OCI-LY7 (cell line): Measurements from ENCODE around the gene NPFFR2. TPM values are rescaled to one million over a fixed set of nuclear protein-coding genes. Genes with fewer than 3 reads are reported as not detected.
"Not testable (repeated sequence)": the region's sequence is repeated elsewhere in the genome, so short reads cannot be mapped to it uniquely, and the experiment has no call there.

Source experiments
- BruUV-seq: library from RNA; stranded (reverse); fragments of 400-500 nt; replicated peaks from 2 replicates; lab custom pipeline; 2021; lab: Mats Ljungman, UMichigan
- CTCF ChIA-PET: fragments of 300-600 bp; sonication (Branson Sonifier 250); formaldehyde crosslinking; loops from one replicate; lab custom pipeline; 2022; ENCODE audit warnings: antibody characterized with exemption; ENCODE audit not compliant: unreplicated experiment; lab: Charles Lee
- POLR2A ChIA-PET: fragments of 300-600 bp; sonication (Branson Sonifier 250); formaldehyde crosslinking; loops from one replicate; lab custom pipeline; 2022; ENCODE audit warnings: antibody characterized with exemption; lab: Charles Lee
- DNase-seq: peaks from one replicate; pipeline ENCODE4 v3.0.0-alpha.2; 2015; ENCODE audit warnings: low spot score
- H2AFZ ChIP-seq: fragments of 200-600 bp; sonication (generic), shearing (Covaris generic); 2 replicates; pipeline ENCODE4 v1.6.1; 2014; ENCODE audit warnings: mild to moderate bottlenecking, antibody characterized with exemption, low read length, moderate library complexity
- H3K27ac ChIP-seq: fragments of 200-600 bp; sonication (generic); 2 replicates; pipeline ENCODE4 v1.5.1; 2014; ENCODE audit warnings: mixed run types, low read depth, mild to moderate bottlenecking, moderate library complexity, low read length, inconsistent platforms; ENCODE audit not compliant: poor library complexity, severe bottlenecking
- H3K36me3 ChIP-seq: fragments of 200-600 bp; sonication (generic); 2 replicates; pipeline ENCODE4 v1.6.1; 2014; ENCODE audit warnings: mild to moderate bottlenecking, antibody characterized with exemption, low read length, moderate library complexity, mixed read lengths; ENCODE audit not compliant: insufficient read depth
- H3K4me1 ChIP-seq: fragments of 200-600 bp; sonication (generic); 2 replicates; pipeline ENCODE4 v1.5.1; 2014; ENCODE audit warnings: mild to moderate bottlenecking, low read length; ENCODE audit not compliant: insufficient read depth, poor library complexity, severe bottlenecking
- H3K4me2 ChIP-seq: fragments of 200-600 bp; sonication (generic); 2 replicates; pipeline ENCODE4 v1.6.1; 2014; ENCODE audit warnings: mild to moderate bottlenecking, low read length
- H3K4me3 ChIP-seq: fragments of 200-600 bp; sonication (generic); 2 replicates; pipeline ENCODE4 v1.5.1; 2014; ENCODE audit warnings: mild to moderate bottlenecking, low read depth, low read length; ENCODE audit not compliant: poor library complexity, severe bottlenecking
- H3K79me2 ChIP-seq: fragments of 200-600 bp; sonication (generic); 2 replicates; pipeline ENCODE4 v1.6.1; 2016; ENCODE audit warnings: low read depth, mild to moderate bottlenecking, low read length, moderate library complexity, mixed read lengths; ENCODE audit not compliant: insufficient read depth
- H3K9me2 ChIP-seq: fragments of 200-600 bp; sonication (generic); 2 replicates; pipeline ENCODE4 v1.6.1; 2016; ENCODE audit warnings: mild to moderate bottlenecking, low read length, mixed read lengths; ENCODE audit not compliant: insufficient read depth
- H3K9me3 ChIP-seq: fragments of 200-600 bp; sonication (generic); 2 replicates; pipeline ENCODE4 v1.6.1; 2014; ENCODE audit warnings: mild to moderate bottlenecking, mixed run types, low read length, mixed read lengths
- H4K20me1 ChIP-seq: fragments of 200-600 bp; sonication (generic); 2 replicates; pipeline ENCODE4 v1.6.1; 2014; ENCODE audit warnings: mild to moderate bottlenecking, antibody characterized with exemption, low read length, moderate library complexity, mixed read lengths; ENCODE audit not compliant: insufficient read depth
- EZH2phosphoT487 ChIP-seq: fragments of 200-600 bp; sonication (generic); IDR thresholded peaks from 2 replicates; pipeline ENCODE4 v1.6.1; 2018; ENCODE audit warnings: low read depth, borderline replicate concordance, mild to moderate bottlenecking, mixed run types, antibody characterized with exemption, low read length, moderate library complexity, mixed read lengths
- intact Hi-C: fragments of 100-400 bp; cut with micrococcal nuclease; formaldehyde crosslinking; loops from one replicate; pipeline ENCODE4 v1.10.0; 2022; ENCODE audit not compliant: unreplicated experiment
- total RNA-seq, 2 experiments: library from RNA; depleted of rRNA in 1 of 2; stranded (reverse); fragments of >200 nt in 1 of 2; shearing (Covaris generic) in 1 of 2; gene quantifications; 2 replicates each; pipeline ENCODE4 v1.2.3, GENCODE V29; 2014 to 2022
- TF ChIP-seq, protein P1 (sequence below): fragments of 200-600 bp; sonication (generic); conservative IDR thresholded peaks from 2 replicates; pipeline ENCODE4 v1.5.1; 2014; ENCODE audit warnings: mild to moderate bottlenecking, antibody characterized with exemption, low read length, moderate library complexity, mixed read lengths

Gene NPFFR2
- total RNA-seq, 2 experiments from 2014 or later: not detected

DNA sequence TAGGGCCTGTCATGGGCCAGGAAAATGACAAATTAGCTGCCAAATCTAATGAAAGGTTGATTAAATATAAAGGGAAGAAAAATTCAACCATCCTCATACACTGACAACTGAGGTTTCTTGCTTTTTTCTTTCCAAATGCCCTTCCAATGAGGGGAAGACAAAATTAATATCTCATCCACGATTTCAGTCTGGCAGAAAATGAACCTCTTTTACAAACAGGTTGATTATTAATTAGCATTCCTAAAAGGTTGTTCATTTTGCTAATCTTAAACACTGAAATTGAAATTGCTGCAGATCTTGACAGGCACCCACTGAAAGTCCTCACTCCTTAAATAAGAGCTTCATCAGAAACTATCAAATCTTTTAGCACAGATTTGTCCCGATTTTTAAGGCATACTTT lies 45.5 kb downstream of the NPFFR2 start:
- Histone ChIP-seq H4K20me1 (no peaks in the 10 kb centered on the region), H3K9me3 (no peaks in the 10 kb centered on the region), H3K27ac (no peak overlapping the region), H3K36me3 (no peaks in the 10 kb centered on the region), H3K4me3 (no peak overlapping the region), H3K79me2 (no peaks in the 10 kb centered on the region), H3K4me1 (no peaks in the 10 kb centered on the region), H3K4me2 (no peak overlapping the region), H2AFZ (no peak overlapping the region), H3K9me2 (no peaks in the 10 kb centered on the region)
- TF ChIP-seq, protein P1, sequence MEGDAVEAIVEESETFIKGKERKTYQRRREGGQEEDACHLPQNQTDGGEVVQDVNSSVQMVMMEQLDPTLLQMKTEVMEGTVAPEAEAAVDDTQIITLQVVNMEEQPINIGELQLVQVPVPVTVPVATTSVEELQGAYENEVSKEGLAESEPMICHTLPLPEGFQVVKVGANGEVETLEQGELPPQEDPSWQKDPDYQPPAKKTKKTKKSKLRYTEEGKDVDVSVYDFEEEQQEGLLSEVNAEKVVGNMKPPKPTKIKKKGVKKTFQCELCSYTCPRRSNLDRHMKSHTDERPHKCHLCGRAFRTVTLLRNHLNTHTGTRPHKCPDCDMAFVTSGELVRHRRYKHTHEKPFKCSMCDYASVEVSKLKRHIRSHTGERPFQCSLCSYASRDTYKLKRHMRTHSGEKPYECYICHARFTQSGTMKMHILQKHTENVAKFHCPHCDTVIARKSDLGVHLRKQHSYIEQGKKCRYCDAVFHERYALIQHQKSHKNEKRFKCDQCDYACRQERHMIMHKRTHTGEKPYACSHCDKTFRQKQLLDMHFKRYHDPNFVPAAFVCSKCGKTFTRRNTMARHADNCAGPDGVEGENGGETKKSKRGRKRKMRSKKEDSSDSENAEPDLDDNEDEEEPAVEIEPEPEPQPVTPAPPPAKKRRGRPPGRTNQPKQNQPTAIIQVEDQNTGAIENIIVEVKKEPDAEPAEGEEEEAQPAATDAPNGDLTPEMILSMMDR: no peak
- TF ChIP-seq EZH2phosphoT487: no peak
- no peak for DNase-seq
- BruUV-seq: no TSS peak
- CTCF ChIA-PET: no interaction called here
- intact Hi-C loops: no loop called here
- POLR2A ChIA-PET: interaction anchor here (0.7 kb wide), 1 partner anchor 69 kb away, joined by 3 read pairs; no protein-coding TSS in a partner anchor

DNA sequence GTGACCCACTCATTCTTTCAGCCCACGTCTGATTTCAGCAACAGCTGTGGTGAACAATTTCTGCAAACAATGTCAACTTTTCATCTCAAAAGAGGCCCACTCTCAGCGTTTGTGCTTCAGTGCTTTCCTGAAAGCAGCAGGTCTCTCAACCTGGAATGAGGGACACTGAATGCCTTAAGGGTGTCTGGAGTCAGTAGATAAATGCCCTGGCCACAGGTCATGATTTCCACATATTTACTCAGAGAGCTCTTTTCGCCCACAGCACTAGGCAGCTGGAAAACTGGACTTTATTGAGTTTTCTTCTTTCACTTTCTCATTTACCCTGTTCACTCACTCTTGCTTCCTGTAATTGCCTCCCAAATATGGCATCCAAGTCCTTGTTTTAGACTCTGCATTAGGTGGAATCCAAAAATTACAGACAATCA lies 52.8 kb downstream of the NPFFR2 start:
- no peak overlapping the region for H2AFZ ChIP-seq

DNA sequence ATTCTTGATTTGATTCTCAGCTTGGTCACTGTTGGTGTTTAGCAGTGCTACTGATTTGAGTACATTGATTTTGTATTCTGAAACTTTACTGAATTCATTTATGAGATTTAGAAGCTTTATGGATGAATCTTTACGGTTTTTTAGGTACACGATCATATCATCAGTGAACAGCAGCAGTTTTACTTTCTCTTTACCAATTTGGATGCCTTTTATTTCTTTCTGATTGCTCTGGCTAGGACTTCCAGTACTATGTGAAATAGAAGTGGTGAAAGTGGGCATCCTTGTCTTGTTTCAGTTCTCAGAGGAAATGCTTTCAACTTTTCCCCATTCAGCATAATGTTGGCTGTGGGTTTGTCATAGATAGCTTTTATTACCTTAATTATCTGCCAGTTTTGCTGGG lies 58.8 kb downstream of the NPFFR2 start:
- H3K36me3 ChIP-seq, H4K20me1 ChIP-seq, CTCF ChIA-PET, H3K4me1 ChIP-seq, intact Hi-C loops, H3K4me2 ChIP-seq, BruUV-seq, H3K4me3 ChIP-seq, H3K27ac ChIP-seq, DNase-seq, H3K79me2 ChIP-seq, H3K9me2 ChIP-seq, H2AFZ ChIP-seq, H3K9me3 ChIP-seq: not testable (repeated sequence)
- POLR2A ChIA-PET: interaction anchor here (0.6 kb wide), 2 partner anchors 579 to 1939 kb away, joined by 3 read pairs; no protein-coding TSS in a partner anchor

More for the DNA sequence above, 52.8 kb downstream of the NPFFR2 start:
- TF ChIP-seq, protein P1: no peak
- TF ChIP-seq EZH2phosphoT487: no peak
- Histone ChIP-seq H3K9me3 (no peaks in the 10 kb centered on the region), H3K27ac (no peak overlapping the region), H3K4me2 (no peak overlapping the region), H3K79me2 (no peaks in the 10 kb centered on the region), H3K4me1 (no peaks in the 10 kb centered on the region), H3K4me3 (no peak overlapping the region), H4K20me1 (no peaks in the 10 kb centered on the region), H3K9me2 (no peaks in the 10 kb centered on the region), H3K36me3 (no peaks in the 10 kb centered on the region)
- no peak for DNase-seq
- intact Hi-C loops: no loop called here
- ChIA-PET CTCF (no interaction called here), POLR2A (interaction anchor here (1.4 kb wide), 1 partner anchor 9 kb away, joined by 3 read pairs; no protein-coding TSS in a partner anchor)
- no TSS peak for BruUV-seq
